HL-60 (cell line): ENCODE measurements around the gene B3GAT2.

Experiments used
- GABPA ChIP-seq: IDR thresholded peaks from 2 replicates; pipeline ENCODE4 v1.6.1; 2012; ENCODE audit warnings: low read depth
- TF ChIP-seq, protein P1 (sequence below): IDR thresholded peaks from one replicate; pipeline ENCODE4 v1.5.1; 2011; ENCODE audit warnings: low read length, control low read depth, inconsistent platforms; ENCODE audit not compliant: insufficient read depth
- TF ChIP-seq, protein P2 (sequence below): IDR thresholded peaks from 2 replicates; pipeline ENCODE4 v1.6.1; 2012; ENCODE audit warnings: low read depth; ENCODE audit not compliant: insufficient replicate concordance

DNA sequence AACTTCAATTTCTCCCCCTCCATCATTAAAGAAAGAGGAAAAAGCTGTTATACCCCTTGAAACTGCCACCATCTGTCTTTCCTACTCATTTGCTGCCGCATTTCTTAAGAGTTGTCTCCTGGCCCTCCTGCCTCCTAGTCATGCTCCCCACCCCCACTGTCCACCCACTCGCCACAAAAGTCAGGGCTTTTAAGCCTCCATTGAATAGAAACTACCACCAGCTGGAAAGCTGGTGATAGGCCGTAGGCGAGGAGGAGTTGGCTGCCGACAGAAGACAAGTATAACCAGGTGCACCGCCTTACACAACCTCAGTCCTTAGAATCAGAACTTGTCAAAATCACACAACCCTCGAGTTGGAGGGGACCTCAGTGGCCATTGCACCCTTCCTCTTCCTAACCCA lies 67.6 kb downstream of the B3GAT2 start:
- TF ChIP-seq, protein P1, sequence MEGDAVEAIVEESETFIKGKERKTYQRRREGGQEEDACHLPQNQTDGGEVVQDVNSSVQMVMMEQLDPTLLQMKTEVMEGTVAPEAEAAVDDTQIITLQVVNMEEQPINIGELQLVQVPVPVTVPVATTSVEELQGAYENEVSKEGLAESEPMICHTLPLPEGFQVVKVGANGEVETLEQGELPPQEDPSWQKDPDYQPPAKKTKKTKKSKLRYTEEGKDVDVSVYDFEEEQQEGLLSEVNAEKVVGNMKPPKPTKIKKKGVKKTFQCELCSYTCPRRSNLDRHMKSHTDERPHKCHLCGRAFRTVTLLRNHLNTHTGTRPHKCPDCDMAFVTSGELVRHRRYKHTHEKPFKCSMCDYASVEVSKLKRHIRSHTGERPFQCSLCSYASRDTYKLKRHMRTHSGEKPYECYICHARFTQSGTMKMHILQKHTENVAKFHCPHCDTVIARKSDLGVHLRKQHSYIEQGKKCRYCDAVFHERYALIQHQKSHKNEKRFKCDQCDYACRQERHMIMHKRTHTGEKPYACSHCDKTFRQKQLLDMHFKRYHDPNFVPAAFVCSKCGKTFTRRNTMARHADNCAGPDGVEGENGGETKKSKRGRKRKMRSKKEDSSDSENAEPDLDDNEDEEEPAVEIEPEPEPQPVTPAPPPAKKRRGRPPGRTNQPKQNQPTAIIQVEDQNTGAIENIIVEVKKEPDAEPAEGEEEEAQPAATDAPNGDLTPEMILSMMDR: no peak
- no peak for TF ChIP-seq GABPA
- TF ChIP-seq, protein P2, sequence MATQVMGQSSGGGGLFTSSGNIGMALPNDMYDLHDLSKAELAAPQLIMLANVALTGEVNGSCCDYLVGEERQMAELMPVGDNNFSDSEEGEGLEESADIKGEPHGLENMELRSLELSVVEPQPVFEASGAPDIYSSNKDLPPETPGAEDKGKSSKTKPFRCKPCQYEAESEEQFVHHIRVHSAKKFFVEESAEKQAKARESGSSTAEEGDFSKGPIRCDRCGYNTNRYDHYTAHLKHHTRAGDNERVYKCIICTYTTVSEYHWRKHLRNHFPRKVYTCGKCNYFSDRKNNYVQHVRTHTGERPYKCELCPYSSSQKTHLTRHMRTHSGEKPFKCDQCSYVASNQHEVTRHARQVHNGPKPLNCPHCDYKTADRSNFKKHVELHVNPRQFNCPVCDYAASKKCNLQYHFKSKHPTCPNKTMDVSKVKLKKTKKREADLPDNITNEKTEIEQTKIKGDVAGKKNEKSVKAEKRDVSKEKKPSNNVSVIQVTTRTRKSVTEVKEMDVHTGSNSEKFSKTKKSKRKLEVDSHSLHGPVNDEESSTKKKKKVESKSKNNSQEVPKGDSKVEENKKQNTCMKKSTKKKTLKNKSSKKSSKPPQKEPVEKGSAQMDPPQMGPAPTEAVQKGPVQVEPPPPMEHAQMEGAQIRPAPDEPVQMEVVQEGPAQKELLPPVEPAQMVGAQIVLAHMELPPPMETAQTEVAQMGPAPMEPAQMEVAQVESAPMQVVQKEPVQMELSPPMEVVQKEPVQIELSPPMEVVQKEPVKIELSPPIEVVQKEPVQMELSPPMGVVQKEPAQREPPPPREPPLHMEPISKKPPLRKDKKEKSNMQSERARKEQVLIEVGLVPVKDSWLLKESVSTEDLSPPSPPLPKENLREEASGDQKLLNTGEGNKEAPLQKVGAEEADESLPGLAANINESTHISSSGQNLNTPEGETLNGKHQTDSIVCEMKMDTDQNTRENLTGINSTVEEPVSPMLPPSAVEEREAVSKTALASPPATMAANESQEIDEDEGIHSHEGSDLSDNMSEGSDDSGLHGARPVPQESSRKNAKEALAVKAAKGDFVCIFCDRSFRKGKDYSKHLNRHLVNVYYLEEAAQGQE: no peak
